Measurements from ENCODE around the gene TNP2.

- TF ChIP-seq TCF12 (IDR thresholded peaks at IDR 0.05) (no peak), CTCF (IDR thresholded peaks at IDR 0.05) (no peak), YY1 (IDR thresholded peaks at IDR 0.05; ENCODE audit: low read depth) (no peak), REST (IDR thresholded peaks at IDR 0.05; ENCODE audit: low read depth, low read length) (no peak), RAD21 (IDR thresholded peaks at IDR 0.05; ENCODE audit: low read length) (no peak), TAF1 (IDR thresholded peaks at IDR 0.05; ENCODE audit: borderline replicate concordance, low read depth, low read length) (no peak), POLR2AphosphoS5 (IDR thresholded peaks at IDR 0.05; ENCODE audit: low read depth, low read length) (no peak), MAX (IDR thresholded peaks at IDR 0.05; ENCODE audit: low read depth) (no peak), PBX3 (IDR thresholded peaks at IDR 0.05) (no peak), CHD2 (IDR thresholded peaks at IDR 0.05; ENCODE audit: low read length, partially characterized antibody) (no peak)
Measured at GRCh38 chr16:11289202-11289601, 20.1 kb upstream of the TNP2 start.

All from SK-N-SH (cell line).